MCF 10A (cell line): ENCODE measurements around the gene EPHB1. TPM values are rescaled to one million over a fixed set of nuclear protein-coding genes. Genes with fewer than 3 reads are reported as not detected.

Experiments
- BruUV-seq: library from RNA; stranded (reverse); fragments of 400-500 nt; replicated peaks from 2 replicates; lab custom pipeline; 2021; lab: Mats Ljungman, UMichigan
- CTCF ChIA-PET: fragments of 300-600 bp; sonication (Branson Sonifier 250); formaldehyde crosslinking; extraction: SDS; loops from one replicate; lab custom pipeline; 2021; ENCODE audit warnings: antibody characterized with exemption, inconsistent platforms; lab: Yijun Ruan, JAX
- POLR2A ChIA-PET: fragments of 300-600, 350-650 bp; sonication (Branson Sonifier 250); formaldehyde crosslinking; extraction: SDS; loops from one replicate; lab custom pipeline; 2020; ENCODE audit warnings: antibody characterized with exemption, inconsistent platforms; lab: Yijun Ruan, JAX
- DNase-seq: peaks from one replicate; pipeline ENCODE4 v3.0.0-alpha.2; 2018; ENCODE audit not compliant: unreplicated experiment
- H3K27ac Mint-ChIP-seq: one replicate; pipeline ENCODE4 v1.8.0; 2022; ENCODE audit warnings: mild to moderate bottlenecking, low read depth, mixed read lengths; ENCODE audit not compliant: unreplicated experiment
- H3K27me3 Mint-ChIP-seq: one replicate; pipeline ENCODE4 v1.8.0; 2022; ENCODE audit warnings: mixed read lengths; ENCODE audit not compliant: insufficient read depth, unreplicated experiment
- H3K36me3 Mint-ChIP-seq: one replicate; pipeline ENCODE4 v1.8.0; 2022; ENCODE audit warnings: mild to moderate bottlenecking, moderate library complexity, mixed read lengths; ENCODE audit not compliant: insufficient read depth, unreplicated experiment
- H3K4me1 Mint-ChIP-seq: one replicate; pipeline ENCODE4 v1.8.0; 2022; ENCODE audit warnings: mixed read lengths; ENCODE audit not compliant: insufficient read depth, unreplicated experiment
- H3K4me3 Mint-ChIP-seq: one replicate; pipeline ENCODE4 v1.8.0; 2022; ENCODE audit warnings: mild to moderate bottlenecking, moderate library complexity, mixed read lengths; ENCODE audit not compliant: unreplicated experiment
- H3K9me3 Mint-ChIP-seq: one replicate; pipeline ENCODE4 v1.8.0; 2022; ENCODE audit warnings: mixed read lengths; ENCODE audit not compliant: unreplicated experiment
- CTCF ChIP-seq: fragments of 200-600 bp; IDR thresholded peaks from one replicate; pipeline ENCODE4 v1.8.0; 2022; ENCODE audit warnings: antibody characterized with exemption, mild to moderate bottlenecking; ENCODE audit not compliant: unreplicated experiment
- intact Hi-C: fragments of 100-400 bp; cut with micrococcal nuclease; formaldehyde crosslinking; loops from 2 replicates; pipeline ENCODE4 v1.14.1; 2022
- total RNA-seq: library from RNA; stranded (reverse); gene quantifications from 2 replicates; pipeline ENCODE4 v1.2.3, GENCODE V29; 2022

EPHB1 gene
- total RNA-seq, 1 experiment from 2014 or later: not detected

DNA sequence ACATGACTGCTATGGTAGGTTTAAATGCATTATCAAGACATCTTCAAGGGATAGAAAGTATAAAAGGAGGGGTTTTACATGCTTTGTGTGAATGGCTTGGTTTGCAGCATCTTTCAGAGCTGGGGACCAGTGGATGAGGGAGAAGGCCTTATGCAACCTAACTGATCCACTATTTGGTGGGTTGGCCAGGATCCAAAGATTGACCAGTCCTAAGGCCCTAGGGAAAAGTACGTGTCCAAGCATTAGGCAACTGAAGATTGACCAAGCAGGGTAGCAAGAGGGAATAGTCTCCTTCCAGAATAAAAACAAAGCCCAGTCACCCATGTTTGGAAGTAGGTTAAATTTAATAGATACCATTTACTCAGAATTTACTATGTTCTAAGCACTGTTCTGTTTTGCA is 509.3 kb downstream of the EPHB1 start:
- POLR2A ChIA-PET: no interaction called here
- no peak for DNase-seq
- no peak overlapping the region for H3K27ac Mint-ChIP-seq
- no peaks in the 10 kb centered on the region for H3K36me3 Mint-ChIP-seq
- peaks cover 40% of the 10 kb centered on the region for H3K9me3 Mint-ChIP-seq
- H3K4me3 Mint-ChIP-seq: no peak overlapping the region
- H3K27me3 Mint-ChIP-seq: no peaks in the 10 kb centered on the region
- intact Hi-C loops: no loop called here
- no peak for TF ChIP-seq CTCF
- CTCF ChIA-PET: no interaction called here
- BruUV-seq: no TSS peak
- no peaks in the 10 kb centered on the region for H3K4me1 Mint-ChIP-seq

Other genes with a start within 250 kb of the EPHB1 start
- gene KY, start 144.2 kb upstream of the EPHB1 start, total RNA-seq: not detected in 2 replicates